Stimulated activated CD8-positive, alpha-beta memory T cell treated with anti-CD3 and anti-CD28 coated beads, Interleukin-15, amount 100 ng/mL, for 24 hours (primary cell): Measurements from ENCODE around the gene HSBP1.

Source experiments
- DNase-seq: peaks from one replicate; pipeline ENCODE4 v3.0.0-alpha.2; 2020; ENCODE audit warnings: low read depth

Gene HSBP1

GRCh38 chr16:83839561-83839960 lies 31.8 kb downstream of the HSBP1 start:
- DNase-seq = no peak

- DNase-seq = no peak
These were observed 32.4 kb downstream of the HSBP1 start for GRCh38 chr16:83840060-83840617.

DNA sequence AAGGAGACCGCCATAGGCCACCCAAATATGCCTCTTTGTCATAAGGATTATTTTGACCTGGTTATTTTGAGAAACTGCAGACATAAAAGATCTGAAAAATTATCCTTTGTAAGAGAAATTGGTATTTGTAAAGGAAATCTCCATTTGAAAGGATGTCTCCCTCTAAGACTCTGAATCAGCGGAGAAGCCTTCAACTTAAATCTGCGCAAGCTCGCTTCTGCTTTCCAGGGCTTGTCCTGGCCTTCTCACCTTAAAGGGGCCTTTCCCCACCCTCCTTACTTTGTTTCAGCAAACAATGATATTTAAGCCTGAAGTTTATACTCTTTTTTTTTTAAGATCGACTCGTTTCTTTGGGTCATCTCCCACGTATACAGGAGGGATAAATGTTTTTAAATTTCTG lies 34.5 kb downstream of the HSBP1 start:
- DNase-seq = no peak

DNA sequence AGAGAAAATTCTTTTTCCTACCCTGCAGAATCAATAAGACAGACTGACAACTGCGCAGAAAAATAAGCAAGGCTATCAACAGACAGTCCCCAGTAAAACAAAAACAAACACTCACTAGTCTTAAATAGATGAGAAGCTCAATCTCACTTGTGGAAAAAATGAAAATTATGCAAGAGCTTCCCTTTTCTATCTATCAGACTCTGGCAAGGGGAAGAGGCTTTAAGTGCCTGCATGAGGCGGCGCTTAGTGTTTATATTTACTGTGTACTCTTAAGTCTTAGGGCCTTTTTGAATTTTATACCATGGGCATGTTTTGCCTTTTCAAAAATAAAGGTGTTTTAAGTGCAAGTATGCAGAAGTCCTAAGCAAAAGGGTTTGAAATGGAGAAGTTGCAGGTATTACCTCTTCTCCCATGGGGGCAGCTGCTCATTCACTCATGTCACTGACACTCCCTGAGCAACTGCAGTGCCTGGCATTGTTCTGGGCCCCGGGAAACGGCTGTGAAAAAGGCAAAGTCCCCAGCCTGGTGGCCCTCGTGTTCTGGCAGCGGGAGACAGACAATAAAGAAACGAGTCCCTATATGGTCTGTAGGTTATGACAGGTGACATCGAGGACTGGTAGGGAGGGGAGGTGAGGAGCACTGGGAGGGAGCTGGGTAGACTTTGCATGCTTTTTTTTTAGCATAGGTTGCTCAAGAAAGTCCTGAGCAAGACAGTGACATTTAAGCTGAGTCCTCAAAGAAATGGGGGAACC lies 35.2 kb downstream of the HSBP1 start:
- DNase-seq = no peak

DNA sequence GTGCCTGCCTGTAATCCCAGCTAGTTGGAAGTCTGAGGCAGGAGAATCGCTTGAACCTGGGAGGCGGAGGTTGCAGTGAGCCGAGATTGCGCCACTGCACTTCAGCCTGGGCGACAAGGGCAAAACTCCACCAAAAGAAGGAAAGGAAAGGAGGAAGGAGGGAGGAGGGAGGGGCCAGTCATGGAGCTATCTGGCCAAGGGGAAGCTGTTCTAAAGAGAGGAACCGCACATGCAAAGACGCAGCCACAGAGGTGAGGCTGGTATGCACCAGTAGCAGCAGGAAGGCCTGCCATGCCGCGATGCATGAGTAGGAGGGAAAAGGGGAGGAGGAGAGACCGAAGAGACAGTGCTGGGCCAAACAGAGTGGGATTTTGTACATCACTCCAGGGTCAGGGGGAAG lies 35.9 kb downstream of the HSBP1 start:
- no peak for DNase-seq

DNA sequence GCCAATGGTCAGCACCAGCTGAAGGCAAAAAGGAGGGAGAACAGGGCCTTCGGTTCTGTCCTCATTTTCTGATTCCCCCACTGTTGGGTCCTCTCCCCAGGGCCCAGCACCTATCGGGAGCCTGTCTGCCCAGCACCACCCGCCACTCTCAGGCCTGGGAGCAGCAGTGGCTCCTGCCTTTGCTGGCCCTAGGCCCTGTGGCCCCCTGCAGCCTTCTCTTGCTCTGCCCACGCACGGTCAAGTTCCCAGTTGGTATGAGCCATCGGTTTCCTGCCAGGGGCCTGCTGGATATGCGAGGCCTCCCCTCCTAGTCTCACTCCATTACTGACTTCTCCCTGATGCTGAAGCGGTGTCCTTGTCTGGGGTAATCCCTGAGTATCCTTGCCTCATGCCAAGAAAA lies 37.5 kb downstream of the HSBP1 start:
- DNase-seq = no peak

GRCh38 chr16:83847371-83848225 lies 39.8 kb downstream of the HSBP1 start:
- no peak for DNase-seq

- DNase-seq = no peak
These were observed 41.6 kb downstream of the HSBP1 start for GRCh38 chr16:83849421-83849820.

- no peak for DNase-seq
These were observed 43.2 kb downstream of the HSBP1 start for GRCh38 chr16:83850947-83851346.

DNA sequence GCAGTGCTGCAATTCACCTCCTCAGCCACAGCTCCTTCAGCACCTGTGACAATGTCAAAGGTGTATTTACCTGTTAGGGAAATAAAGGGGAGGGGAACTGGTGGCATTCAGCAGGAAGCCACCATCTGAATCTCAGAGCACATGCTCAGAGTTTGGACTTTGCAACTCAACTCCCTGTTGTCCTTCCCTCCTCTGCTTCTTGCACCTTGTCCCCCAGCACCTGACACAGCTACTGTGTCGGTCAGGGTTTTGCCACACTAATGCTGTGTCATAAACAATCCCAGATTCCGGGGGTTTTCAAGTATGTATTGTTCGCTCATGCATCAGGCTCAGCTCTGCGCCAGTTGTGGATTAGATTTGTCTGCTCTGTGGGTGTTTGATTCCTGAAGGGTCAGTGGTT lies 43.7 kb downstream of the HSBP1 start:
- DNase-seq = no peak

GRCh38 chr16:83852774-83853173 lies 45.0 kb downstream of the HSBP1 start:
- no peak for DNase-seq

- DNase-seq = no peak
These were observed 46.1 kb downstream of the HSBP1 start for GRCh38 chr16:83853834-83854233.

DNA sequence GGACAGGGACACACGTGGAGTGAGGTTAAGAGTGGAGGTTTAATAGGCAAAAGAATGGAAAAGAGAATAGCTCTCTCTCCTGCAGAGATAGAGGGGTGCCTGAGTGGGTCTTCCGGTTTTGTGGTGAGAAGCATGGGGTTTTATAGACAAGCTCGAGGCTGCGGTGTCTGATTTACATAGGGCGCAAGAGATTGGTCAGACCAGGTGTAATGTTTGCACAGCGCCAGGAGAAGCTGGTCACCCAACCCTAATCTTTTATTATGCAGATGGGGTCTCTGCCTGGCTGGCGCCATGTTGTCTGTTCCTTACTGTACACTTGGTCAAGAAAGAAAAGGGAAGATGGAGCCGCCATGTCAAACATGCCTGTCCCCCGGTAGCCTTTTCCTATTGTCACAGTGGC lies 46.6 kb downstream of the HSBP1 start:
- no peak for DNase-seq

- DNase-seq = no peak
These were observed 49.0 kb downstream of the HSBP1 start for GRCh38 chr16:83856792-83857191.

DNA sequence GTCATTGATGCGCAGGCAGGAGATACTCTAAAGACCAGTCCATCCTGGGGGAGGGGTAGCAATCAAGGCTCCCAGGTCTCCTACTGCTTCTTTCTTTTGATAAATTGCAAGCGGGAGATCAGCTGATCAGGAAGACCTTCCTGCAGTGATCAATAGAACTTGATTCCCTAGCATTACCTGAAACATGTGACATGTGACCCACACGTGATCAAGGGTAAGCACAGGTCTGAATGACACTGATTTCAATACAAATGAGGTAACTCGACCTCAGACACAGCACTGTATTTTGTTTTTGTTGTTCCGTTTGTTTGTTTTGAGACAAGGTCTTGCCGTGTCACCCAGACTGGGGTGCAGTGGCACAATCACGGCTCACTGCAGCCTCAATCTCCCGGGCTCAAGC lies 51.5 kb downstream of the HSBP1 start:
- DNase-seq = no peak

GRCh38 chr16:83862661-83863060 lies 54.9 kb downstream of the HSBP1 start:
- no peak for DNase-seq

- no peak for DNase-seq
These were observed 55.9 kb downstream of the HSBP1 start for GRCh38 chr16:83863682-83864081.
